ENCODE data around the gene LIMS2. TPM values are rescaled to one million over a fixed set of nuclear protein-coding genes. Genes with fewer than 3 reads are reported as not detected.

LIMS2 gene
- total and polyA plus RNA-seq, 2 experiments from 2014 or later = 1.6 to 3.5 TPM

GRCh38 chr2:127621981-127622431 is 53.3 kb downstream of the LIMS2 start:
- Histone ChIP-seq H3K4me3 (no peak overlapping the region), H3K79me2 (replicated peaks; ENCODE audit: insufficient read depth) (no peaks in the 10 kb centered on the region), H3K27me3 (ENCODE audit: insufficient read depth) (no peaks in the 10 kb centered on the region), H3K4me2 (no peak overlapping the region), H3F3A (replicated peaks; ENCODE audit: low read depth) (no peaks in the 10 kb centered on the region), H3K4me1 (ENCODE audit: insufficient read depth) (no peaks in the 10 kb centered on the region), H3K9me2 (ENCODE audit: insufficient read depth) (no peaks in the 10 kb centered on the region), H3K27ac (ENCODE audit: low read depth) (no peak overlapping the region), H4K20me1 (replicated peaks; ENCODE audit: insufficient read depth) (no peaks in the 10 kb centered on the region), H2AFZ (no peak overlapping the region), H3K36me3 (ENCODE audit: insufficient read depth) (no peaks in the 10 kb centered on the region)
- H3K27me3 Mint-ChIP-seq (ENCODE audit: insufficient read depth, low read depth, poor library complexity) = peaks cover 2% of the 10 kb centered on the region
- TF ChIP-seq ZNF331 (CRISPR knock-in tag; IDR thresholded peaks at IDR 0.05; ENCODE audit: low read depth) = no peak
- no peaks in the 10 kb centered on the region for H3K9me3 Mint-ChIP-seq
- ATAC-seq (no peak), DNase-seq (ENCODE audit: low spot score) (no peak)
- peaks cover 3% of the 10 kb centered on the region; the same call in 2 of the 3 replicates for H3K4me1 Mint-ChIP-seq
- H3K4me3 Mint-ChIP-seq = no peak overlapping the region
- H3K36me3 Mint-ChIP-seq (ENCODE audit: low read depth) = no peaks in the 10 kb centered on the region
- H3K27ac Mint-ChIP-seq = no peak overlapping the region

GRCh38 chr2:127620866-127621265 is 54.5 kb downstream of the LIMS2 start:
- no peaks in the 10 kb centered on the region for H3K79me2 ChIP-seq (replicated peaks; ENCODE audit: insufficient read depth)
- H3K27me3 ChIP-seq (ENCODE audit: insufficient read depth) = no peaks in the 10 kb centered on the region

More at GRCh38 chr2:127620866-127621265, 54.5 kb downstream of the LIMS2 start:
- Mint-ChIP-seq H3K9me3 (no peaks in the 10 kb centered on the region), H3K36me3 (ENCODE audit: low read depth) (no peaks in the 10 kb centered on the region), H3K4me3 (no peak overlapping the region), H3K27me3 (ENCODE audit: insufficient read depth, low read depth, poor library complexity) (peaks cover 2% of the 10 kb centered on the region), H3K27ac (no peak overlapping the region), H3K4me1 (peaks cover under 1% of the 10 kb centered on the region; the same call in 2 of the 3 replicates)
- no peaks in the 10 kb centered on the region for H3K4me1 ChIP-seq (ENCODE audit: insufficient read depth)
- H3F3A ChIP-seq (replicated peaks; ENCODE audit: low read depth) = no peaks in the 10 kb centered on the region
- TF ChIP-seq CREB1 (CRISPR knock-in tag; IDR thresholded peaks at IDR 0.05; ENCODE audit: low read depth) (no peak), CTCF (conservative IDR thresholded peaks at IDR 0.05; ENCODE audit: low read depth in 2 of 2) (no peak), ETS1 (IDR thresholded peaks at IDR 0.05) (no peak), NANOG (IDR thresholded peaks at IDR 0.05; ENCODE audit: borderline replicate concordance) (no peak), STAT1 (IDR thresholded peaks at IDR 0.05; ENCODE audit: unreplicated experiment) (no peak), ZNF331 (CRISPR knock-in tag; IDR thresholded peaks at IDR 0.05; ENCODE audit: low read depth) (no peak), ZNF462 (CRISPR knock-in tag; IDR thresholded peaks at IDR 0.05) (no peak), REST (IDR thresholded peaks at IDR 0.05; ENCODE audit: unreplicated experiment) (no peak), EZH2phosphoT487 (IDR thresholded peaks at IDR 0.05; ENCODE audit: unreplicated experiment) (no peak)
- DNase-seq (ENCODE audit: low spot score) (no peak), ATAC-seq (no peak)
- no peak overlapping the region for H2AFZ ChIP-seq
- H3K4me3 ChIP-seq = no peak overlapping the region
- H3K36me3 ChIP-seq (ENCODE audit: insufficient read depth) = no peaks in the 10 kb centered on the region
- no peaks in the 10 kb centered on the region for H3K9me2 ChIP-seq (ENCODE audit: insufficient read depth)
- H3K4me2 ChIP-seq = no peak overlapping the region
- H4K20me1 ChIP-seq (replicated peaks; ENCODE audit: insufficient read depth) = no peaks in the 10 kb centered on the region
- H3K27ac ChIP-seq (ENCODE audit: low read depth) = no peak overlapping the region
